IMR-90 (cell line): ENCODE results near the gene RALGPS1. TPM values are rescaled to one million over a fixed set of nuclear protein-coding genes. Genes with fewer than 3 reads are reported as not detected.

Source experiments
- ATAC-seq: fragments of 200-7000 bp; cut with Tn5 transposase; 2 replicates; pipeline ENCODE4 v1.9.1; 2020; ENCODE audit warnings: low read depth, mild to moderate bottlenecking, moderate library complexity
- BruUV-seq: library from RNA; stranded (reverse); fragments of 400-500 nt; replicated peaks from 2 replicates; lab custom pipeline; 2021; lab: Mats Ljungman, UMichigan
- CTCF ChIA-PET: fragments of 300-600 bp; formaldehyde crosslinking; extraction: SDS; loops from one replicate; lab custom pipeline; 2021; ENCODE audit warnings: antibody characterized with exemption; lab: Yijun Ruan, JAX
- POLR2A ChIA-PET: fragments of 300-600 bp; sonication (Branson Sonifier 250); formaldehyde crosslinking; loops from one replicate; lab custom pipeline; 2022; ENCODE audit warnings: antibody characterized with exemption; ENCODE audit not compliant: unreplicated experiment; lab: Charles Lee
- DNase-seq: peaks from one replicate; pipeline ENCODE4 v3.0.0; 2013
- H2AFZ ChIP-seq: replicated peaks from 2 replicates; pipeline ENCODE3; 2013; ENCODE audit warnings: low read length, mild to moderate bottlenecking; ENCODE audit not compliant: poor library complexity
- H2AK5ac ChIP-seq: 2 replicates; pipeline ENCODE4 v1.6.1; 2013; ENCODE audit warnings: low read depth, low read length, inconsistent platforms
- H2AK9ac ChIP-seq: replicated peaks from 2 replicates; pipeline ENCODE3; 2013; ENCODE audit warnings: mild to moderate bottlenecking, low read depth, low read length, moderate library complexity; ENCODE audit not compliant: poor library complexity
- H2BK120ac ChIP-seq: 2 replicates; pipeline ENCODE4 v1.6.1; 2013; ENCODE audit warnings: low read depth, low read length, inconsistent platforms
- H2BK15ac ChIP-seq: 3 replicates; pipeline ENCODE4 v1.6.1; 2013; ENCODE audit warnings: low read depth, low read length, inconsistent platforms
- H2BK20ac ChIP-seq: 2 replicates; pipeline ENCODE4 v1.6.1; 2013; ENCODE audit warnings: low read depth, mild to moderate bottlenecking, inconsistent platforms, low read length, moderate library complexity
- H2BK5ac ChIP-seq: 2 replicates; pipeline ENCODE4 v1.6.1; 2013; ENCODE audit warnings: mild to moderate bottlenecking, low read depth, low read length, inconsistent platforms; ENCODE audit not compliant: poor library complexity, severe bottlenecking
- H3K14ac ChIP-seq: replicated peaks from 2 replicates; pipeline ENCODE4 v1.6.1; 2013; ENCODE audit warnings: low read depth, low read length, inconsistent platforms
- H3K18ac ChIP-seq: 2 replicates; pipeline ENCODE4 v1.6.1; 2013; ENCODE audit warnings: low read depth, low read length, control low read depth
- H3K23ac ChIP-seq: 2 replicates; pipeline ENCODE4 v1.6.1; 2013; ENCODE audit warnings: low read depth, low read length, inconsistent platforms
- H3K27ac ChIP-seq: 2 replicates; pipeline ENCODE4 v1.5.1; 2013; ENCODE audit warnings: mild to moderate bottlenecking, control low read depth, low read length; ENCODE audit not compliant: insufficient read depth
- H3K27me3 ChIP-seq: 2 replicates; pipeline ENCODE4 v1.6.1; 2013; ENCODE audit warnings: low read length; ENCODE audit not compliant: control insufficient read depth, insufficient read depth
- H3K36me3 ChIP-seq: 2 replicates; pipeline ENCODE4 v1.6.1; 2013; ENCODE audit warnings: low read length, mixed read lengths; ENCODE audit not compliant: control insufficient read depth, insufficient read depth
- H3K4ac ChIP-seq: 2 replicates; pipeline ENCODE4 v1.6.1; 2013; ENCODE audit warnings: low read depth, low read length, inconsistent platforms
- H3K4me1 ChIP-seq: 2 replicates; pipeline ENCODE4 v1.6.1; 2013; ENCODE audit warnings: low read length, mixed read lengths; ENCODE audit not compliant: control insufficient read depth, insufficient read depth
- H3K4me2 ChIP-seq: 2 replicates; pipeline ENCODE4 v1.6.1; 2013; ENCODE audit warnings: low read depth, mild to moderate bottlenecking, control low read depth, low read length, moderate library complexity
- H3K4me3 ChIP-seq: 2 replicates; pipeline ENCODE4 v1.5.1; 2013; ENCODE audit warnings: low read depth, mild to moderate bottlenecking, control low read depth, low read length, moderate library complexity; ENCODE audit not compliant: insufficient read depth
- H3K56ac ChIP-seq: 2 replicates; pipeline ENCODE4 v1.6.1; 2013; ENCODE audit warnings: low read length, inconsistent platforms; ENCODE audit not compliant: insufficient read depth; ENCODE audit errors: extremely low read depth
- H3K79me1 ChIP-seq, 2 experiments: 2 replicates each; pipeline ENCODE4 v1.6.1; 2013; ENCODE audit warnings: low read length in 2 of 2, inconsistent platforms in 1 of 2, low read depth in 1 of 2
- H3K9ac ChIP-seq: 2 replicates; pipeline ENCODE4 v1.6.1; 2013; ENCODE audit warnings: low read depth, low read length, control low read depth
- H3K9me1 ChIP-seq: 2 replicates; pipeline ENCODE4 v1.6.1; 2013; ENCODE audit warnings: low read length, inconsistent platforms; ENCODE audit not compliant: insufficient read depth
- H3K9me3 ChIP-seq: 2 replicates; pipeline ENCODE4 v1.6.1; 2013; ENCODE audit warnings: low read length; ENCODE audit not compliant: control insufficient read depth, insufficient read depth
- H4K20me1 ChIP-seq: 2 replicates; pipeline ENCODE4 v1.6.1; 2013; ENCODE audit warnings: low read length, inconsistent platforms; ENCODE audit not compliant: insufficient read depth
- H4K5ac ChIP-seq: 2 replicates; pipeline ENCODE4 v1.6.1; 2013; ENCODE audit warnings: mild to moderate bottlenecking, low read depth, low read length, control low read depth
- H4K8ac ChIP-seq, 2 experiments: 2 replicates each; pipeline ENCODE4 v1.6.1; 2013; ENCODE audit warnings: low read depth in 2 of 2, low read length in 2 of 2, control low read depth in 1 of 2, inconsistent platforms in 1 of 2
- H4K91ac ChIP-seq: 2 replicates; pipeline ENCODE4 v1.6.1; 2013; ENCODE audit warnings: low read depth, low read length, inconsistent platforms; ENCODE audit not compliant: insufficient read depth
- MAZ ChIP-seq: IDR thresholded peaks from 2 replicates; pipeline ENCODE4 v1.6.1; 2012; ENCODE audit warnings: low read depth, mild to moderate bottlenecking, low read length, improper control_type of control experiment, moderate library complexity, borderline replicate concordance
- MXI1 ChIP-seq: IDR thresholded peaks from 2 replicates; pipeline ENCODE4 v1.6.1; 2012; ENCODE audit warnings: low read depth, mild to moderate bottlenecking, low read length, moderate library complexity, borderline replicate concordance
- NFE2L2 ChIP-seq: fragments of 150-350 bp; IDR thresholded peaks from 2 replicates; pipeline ENCODE4 v1.6.1; 2016; ENCODE audit warnings: low read depth, mild to moderate bottlenecking, low read length
- RAD21 ChIP-seq: IDR thresholded peaks from 2 replicates; pipeline ENCODE4 v1.6.1; 2012; ENCODE audit warnings: low read length, improper control_type of control experiment
- RCOR1 ChIP-seq: IDR thresholded peaks from 2 replicates; pipeline ENCODE4 v1.6.1; 2012; ENCODE audit warnings: mild to moderate bottlenecking, low read length, improper control_type of control experiment; ENCODE audit not compliant: insufficient replicate concordance
- RFX5 ChIP-seq: IDR thresholded peaks from 2 replicates; pipeline ENCODE4 v1.8.0; 2012; ENCODE audit warnings: low read depth, mild to moderate bottlenecking, low read length, moderate library complexity
- SMC3 ChIP-seq: fragments of 150-350 bp; IDR thresholded peaks from 2 replicates; pipeline ENCODE4 v1.6.1; 2016; ENCODE audit warnings: low read depth, mild to moderate bottlenecking, antibody characterized with exemption, low read length, moderate library complexity
- dilution Hi-C: fragments of 300-500 bp; cut with HindIII; formaldehyde crosslinking; loops from one replicate; pipeline ENCODE4 v1.14.3; 2018; ENCODE audit warnings: low sequenced_read_pairs; ENCODE audit not compliant: unreplicated experiment
- in situ Hi-C: fragments of 300-500 bp; cut with MboI; formaldehyde crosslinking; loops from 3 replicates; pipeline ENCODE4 v1.14.3; 2019; ENCODE audit warnings: low sequenced_read_pairs, inconsistent platforms, mixed read lengths
- intact Hi-C: fragments of 100-400 bp; cut with micrococcal nuclease; formaldehyde crosslinking; loops from 2 replicates; pipeline ENCODE4 v1.10.0; 2022
- polyA plus RNA-seq, 3 experiments: library from polyadenylated mRNA; depleted of rRNA; stranded (reverse); fragments of >200 nt; gene quantifications; 2 replicates each; pipeline ENCODE4 v1.2.3, GENCODE V29; 2012; ENCODE audit warnings: low replicate concordance in 1 of 3
- total RNA-seq: library from RNA; depleted of rRNA; stranded (reverse); fragments of >200 nt; gene quantifications from 2 replicates; pipeline ENCODE4 v1.2.3, GENCODE V29; 2012
- TF ChIP-seq, protein P1 (sequence below): fragments of 150-350 bp; IDR thresholded peaks from 2 replicates; pipeline ENCODE4 v1.6.1; 2017; ENCODE audit warnings: mild to moderate bottlenecking, antibody characterized with exemption, low read length, low read depth
- TF ChIP-seq, protein P2 (sequence below): fragments of 150-350 bp; IDR thresholded peaks from 2 replicates; pipeline ENCODE4 v1.6.1; 2016; ENCODE audit warnings: low read depth, mild to moderate bottlenecking, low read length, moderate library complexity, borderline replicate concordance

RALGPS1 gene
- total and polyA plus RNA-seq, 2 of the 4 experiments (the other 2 are of a cell fraction): 0.90 to 2.8 TPM

DNA sequence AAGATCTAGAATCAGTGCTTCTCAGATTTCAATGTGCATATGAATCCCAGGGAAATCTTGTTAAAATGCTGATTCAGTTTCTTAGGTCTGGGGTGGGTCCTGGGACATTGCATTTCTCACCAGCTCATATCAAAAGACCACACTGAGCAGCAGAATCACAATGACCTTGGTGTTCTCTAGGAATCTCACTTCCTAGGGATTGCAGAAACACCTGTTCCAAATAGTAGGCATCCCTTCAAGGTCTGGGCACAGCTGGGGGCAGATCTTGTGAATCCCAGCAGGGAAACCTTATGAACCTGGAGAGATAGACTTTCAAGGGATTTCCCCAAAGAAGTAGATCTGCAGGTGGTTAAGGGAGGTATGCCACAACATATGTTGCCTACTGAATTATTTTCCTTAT lies 341.1 kb downstream of the RALGPS1 start:
- no peak overlapping the region for H4K8ac ChIP-seq
- no peak overlapping the region for H2AK5ac ChIP-seq
- no peak overlapping the region for H2BK120ac ChIP-seq
- no peak overlapping the region for H2AFZ ChIP-seq
- H4K91ac ChIP-seq: no peak overlapping the region
- dilution Hi-C loops (no loop called here), intact Hi-C loops (no loop called here), in situ Hi-C loops (no loop called here)
- no peak overlapping the region for H3K27ac ChIP-seq
- H4K5ac ChIP-seq: no peak overlapping the region
- CTCF ChIA-PET: no interaction called here
- H2BK15ac ChIP-seq: no peak overlapping the region
- no peak overlapping the region for H3K56ac ChIP-seq
- H3K27me3 ChIP-seq: no peaks in the 10 kb centered on the region
- H3K18ac ChIP-seq: no peak overlapping the region
- no peak overlapping the region for H3K23ac ChIP-seq
- H3K4me3 ChIP-seq: no peak overlapping the region
- H3K4me1 ChIP-seq: no peaks in the 10 kb centered on the region
- no peak overlapping the region for H2BK5ac ChIP-seq
- no peaks in the 10 kb centered on the region for H3K36me3 ChIP-seq
- no peaks in the 10 kb centered on the region for H3K9me1 ChIP-seq
- H3K9me3 ChIP-seq: no peaks in the 10 kb centered on the region
- ATAC-seq (no peak), DNase-seq (no peak)
- H3K14ac ChIP-seq: no peak overlapping the region
- no peak for TF ChIP-seq RFX5
- no peak for TF ChIP-seq MAZ
- no peak for TF ChIP-seq SMC3
- no peak for TF ChIP-seq RAD21
- TF ChIP-seq, protein P1, sequence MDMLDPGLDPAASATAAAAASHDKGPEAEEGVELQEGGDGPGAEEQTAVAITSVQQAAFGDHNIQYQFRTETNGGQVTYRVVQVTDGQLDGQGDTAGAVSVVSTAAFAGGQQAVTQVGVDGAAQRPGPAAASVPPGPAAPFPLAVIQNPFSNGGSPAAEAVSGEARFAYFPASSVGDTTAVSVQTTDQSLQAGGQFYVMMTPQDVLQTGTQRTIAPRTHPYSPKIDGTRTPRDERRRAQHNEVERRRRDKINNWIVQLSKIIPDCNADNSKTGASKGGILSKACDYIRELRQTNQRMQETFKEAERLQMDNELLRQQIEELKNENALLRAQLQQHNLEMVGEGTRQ: no peak
- no peak for TF ChIP-seq MXI1
- no peak for TF ChIP-seq RCOR1
- TF ChIP-seq, protein P2, sequence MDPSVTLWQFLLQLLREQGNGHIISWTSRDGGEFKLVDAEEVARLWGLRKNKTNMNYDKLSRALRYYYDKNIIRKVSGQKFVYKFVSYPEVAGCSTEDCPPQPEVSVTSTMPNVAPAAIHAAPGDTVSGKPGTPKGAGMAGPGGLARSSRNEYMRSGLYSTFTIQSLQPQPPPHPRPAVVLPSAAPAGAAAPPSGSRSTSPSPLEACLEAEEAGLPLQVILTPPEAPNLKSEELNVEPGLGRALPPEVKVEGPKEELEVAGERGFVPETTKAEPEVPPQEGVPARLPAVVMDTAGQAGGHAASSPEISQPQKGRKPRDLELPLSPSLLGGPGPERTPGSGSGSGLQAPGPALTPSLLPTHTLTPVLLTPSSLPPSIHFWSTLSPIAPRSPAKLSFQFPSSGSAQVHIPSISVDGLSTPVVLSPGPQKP: no peak
- no peak for TF ChIP-seq NFE2L2
- H3K79me1 ChIP-seq: no peaks in the 10 kb centered on the region
- no peaks in the 10 kb centered on the region for H4K20me1 ChIP-seq
- H2AK9ac ChIP-seq: no peak overlapping the region
- no peak overlapping the region for H3K4me2 ChIP-seq
- BruUV-seq: no TSS peak
- H2BK20ac ChIP-seq: no peak overlapping the region
- POLR2A ChIA-PET: no interaction called here
- no peak overlapping the region for H3K9ac ChIP-seq
- H3K4ac ChIP-seq: no peak overlapping the region
